ENCODE results near the gene MEGF9.

MEGF9 gene

GRCh38 chr9:120702075-120702474 lies 12.2 kb downstream of the MEGF9 start:
- DNase-seq (ENCODE audit: low spot score), result no peak

DNA sequence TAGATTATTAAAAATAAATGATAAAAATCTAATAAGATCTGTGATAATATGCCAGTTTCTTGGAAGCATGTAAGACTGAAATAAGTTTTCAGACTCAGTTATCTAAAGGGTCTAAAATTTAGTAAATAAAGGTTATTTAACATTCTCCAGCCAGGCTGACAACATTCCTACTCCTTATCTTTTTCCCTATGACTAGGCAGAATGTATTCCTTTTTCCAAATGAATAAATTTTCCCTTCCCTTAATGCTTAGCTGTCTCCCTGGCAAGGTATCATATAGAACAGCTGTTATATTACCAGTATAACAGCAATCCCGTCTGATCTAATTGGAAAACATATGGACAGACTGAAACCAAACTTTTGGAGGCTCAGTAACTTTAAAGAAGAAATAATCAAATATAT lies 13.0 kb downstream of the MEGF9 start:
- DNase-seq (ENCODE audit: low spot score), result no peak

DNA sequence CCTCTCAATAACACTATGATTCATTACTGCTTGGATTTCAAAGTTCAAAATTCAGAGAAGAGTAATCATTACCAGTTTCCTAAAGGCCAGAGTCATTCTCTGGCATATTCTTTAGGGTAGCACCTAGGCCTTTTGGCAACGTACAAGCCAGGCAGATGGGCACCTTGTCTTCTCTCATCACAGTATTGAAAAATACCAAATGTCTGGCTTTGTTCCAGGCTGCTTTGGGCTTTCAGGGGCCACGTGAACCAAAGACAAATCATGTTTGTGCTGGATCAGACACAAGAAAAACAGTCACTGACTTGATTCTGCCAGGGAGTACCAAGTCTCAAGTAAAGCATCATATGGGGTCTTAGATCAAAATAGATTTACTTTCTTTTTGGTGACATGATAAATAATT lies 15.5 kb downstream of the MEGF9 start:
- no peak for DNase-seq (ENCODE audit: low spot score)

- no peak for DNase-seq (ENCODE audit: low spot score)
These were observed 16.8 kb downstream of the MEGF9 start for GRCh38 chr9:120697448-120697847.

- no peak for DNase-seq (ENCODE audit: low spot score)
These were observed 17.6 kb downstream of the MEGF9 start for GRCh38 chr9:120696551-120697230.

GRCh38 chr9:120694559-120694958 lies 19.7 kb downstream of the MEGF9 start:
- DNase-seq (ENCODE audit: low spot score), result no peak

DNA sequence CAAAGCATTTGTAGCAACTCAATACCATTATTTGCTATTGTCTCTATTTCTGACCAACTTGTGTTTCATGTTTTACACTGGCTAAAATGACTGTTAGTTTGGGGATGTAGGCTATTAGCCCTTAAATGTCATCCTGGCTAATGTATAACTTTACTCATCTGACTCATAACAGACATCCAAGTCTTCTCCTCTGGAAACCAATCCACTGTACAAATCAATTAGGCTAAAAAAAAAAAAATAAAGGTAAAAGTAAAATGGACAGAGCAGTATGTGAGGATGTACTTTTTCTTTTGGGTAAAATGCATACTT lies 20.6 kb downstream of the MEGF9 start:
- no peak for DNase-seq (ENCODE audit: low spot score)

DNA sequence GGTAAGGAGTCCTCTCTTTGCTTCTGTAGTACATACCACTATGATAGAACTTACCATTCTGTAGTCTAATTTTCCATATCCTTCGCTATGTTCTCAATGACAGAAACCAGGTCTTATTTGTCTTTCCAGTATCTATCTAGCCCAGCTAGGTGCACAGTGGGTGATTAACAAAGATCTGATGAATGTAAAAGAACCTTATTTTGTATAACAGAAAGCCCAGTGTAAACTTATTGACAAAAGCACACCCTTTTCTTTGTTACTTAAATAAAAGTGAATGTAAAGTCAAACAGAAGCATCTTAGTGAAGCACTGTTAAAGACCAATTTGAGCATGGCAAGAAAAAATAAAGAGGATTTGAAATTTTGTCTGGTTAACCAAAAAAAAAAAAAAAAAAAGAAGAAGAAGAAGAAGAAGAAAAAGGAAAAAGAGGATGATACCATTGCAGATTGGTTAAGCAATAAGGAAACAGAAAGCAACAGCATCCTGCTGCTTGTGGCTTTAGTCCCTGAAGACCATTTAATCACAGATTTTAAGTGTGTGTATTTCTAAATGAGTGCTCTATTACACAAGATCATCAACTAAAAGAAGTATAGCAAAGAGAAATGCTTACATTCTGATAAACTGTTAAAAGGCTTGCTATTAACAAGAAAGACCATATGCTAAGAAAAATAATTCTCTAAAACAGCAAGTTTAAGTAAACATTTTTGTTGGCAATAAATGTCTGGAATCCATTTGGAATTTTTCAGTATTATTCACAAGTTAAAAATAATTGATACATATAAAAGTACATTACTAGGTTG lies 21.2 kb downstream of the MEGF9 start:
- no peak for DNase-seq (ENCODE audit: low spot score)

- no peak for DNase-seq (ENCODE audit: low spot score)
These were observed 23.9 kb downstream of the MEGF9 start for GRCh38 chr9:120690372-120690771.

GRCh38 chr9:120689860-120690259 lies 24.4 kb downstream of the MEGF9 start:
- no peak for DNase-seq (ENCODE audit: low spot score)

GRCh38 chr9:120688758-120689157 lies 25.5 kb downstream of the MEGF9 start:
- DNase-seq (ENCODE audit: low spot score), result no peak

DNA sequence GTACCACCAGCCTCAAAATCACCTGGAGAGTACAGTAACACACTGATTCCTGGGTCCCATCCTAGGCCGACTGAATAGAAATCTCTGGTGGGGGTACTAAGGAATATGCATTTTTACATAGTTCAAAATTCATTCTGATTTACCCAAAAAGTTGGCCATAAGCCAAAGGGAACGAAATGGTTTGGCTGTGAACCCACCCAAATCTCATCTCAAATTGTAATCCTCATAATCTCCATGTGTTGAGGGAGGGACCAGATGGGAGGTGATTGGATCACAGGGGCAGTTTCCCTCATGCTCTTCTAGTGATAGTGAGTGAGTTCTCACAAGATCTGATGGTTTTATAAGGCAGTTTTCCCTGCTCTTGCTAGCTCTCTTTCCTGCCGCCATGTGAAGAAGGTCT lies 31.1 kb downstream of the MEGF9 start:
- no peak for DNase-seq (ENCODE audit: low spot score)

- DNase-seq (ENCODE audit: low spot score), result no peak
These were observed 33.1 kb downstream of the MEGF9 start for GRCh38 chr9:120681121-120681520.

DNA sequence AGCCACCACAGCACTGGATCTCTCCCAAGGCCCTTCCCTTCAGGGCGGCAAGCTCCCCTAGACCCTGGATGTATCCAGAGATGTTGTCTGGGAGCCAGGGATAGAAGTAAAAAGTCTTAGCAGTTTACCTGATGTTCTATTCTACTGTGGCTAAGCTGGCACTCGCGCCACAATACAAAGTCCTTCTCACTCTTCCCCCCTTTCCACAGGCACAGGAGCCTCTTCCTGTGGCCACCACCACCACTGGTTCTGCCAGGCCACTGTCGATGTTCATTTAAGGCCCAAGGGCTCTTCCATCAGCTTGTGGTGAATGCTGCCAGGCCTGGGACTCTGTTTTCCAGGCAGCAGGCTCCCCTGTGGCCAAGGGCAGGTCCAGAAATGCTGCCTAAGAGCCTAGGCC lies 33.7 kb downstream of the MEGF9 start:
- no peak for DNase-seq (ENCODE audit: low spot score)

DNA sequence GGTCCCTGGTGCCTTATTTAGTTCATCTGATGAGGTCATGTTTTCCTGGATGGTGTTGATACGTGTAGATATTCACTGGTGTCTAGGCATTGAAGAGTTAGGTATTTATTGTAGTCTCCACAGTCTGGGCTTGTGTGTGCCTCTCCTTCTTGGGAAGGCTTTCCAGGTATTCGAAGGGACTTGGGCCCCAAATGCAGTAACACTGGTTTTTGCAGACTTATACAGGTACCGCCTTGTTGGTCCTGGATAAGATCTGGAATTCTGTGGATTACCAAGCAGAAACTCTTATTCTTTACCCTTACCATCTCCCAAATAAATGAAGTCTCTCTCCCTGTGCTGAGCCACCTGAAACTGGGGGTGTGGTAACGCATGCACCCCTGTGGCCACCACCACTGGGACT lies 34.1 kb downstream of the MEGF9 start:
- DNase-seq (ENCODE audit: low spot score), result no peak

DNA sequence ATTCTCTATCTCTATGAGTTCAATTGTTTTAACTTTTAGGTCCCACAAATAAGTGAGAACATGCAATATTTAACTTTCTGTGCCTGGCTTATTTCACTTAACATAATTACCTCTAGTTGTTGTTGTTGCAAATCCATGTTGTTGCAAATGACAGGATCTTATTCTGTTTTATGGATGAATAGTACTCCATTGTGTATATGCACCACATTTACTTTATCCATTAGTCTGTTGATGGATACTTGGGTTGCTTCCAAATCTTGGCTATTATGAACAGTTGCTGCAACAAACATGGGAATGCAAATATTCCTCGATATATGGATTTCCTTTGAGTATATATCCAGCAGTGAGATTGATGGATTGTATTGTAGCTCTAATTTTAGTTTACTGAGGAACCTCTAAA lies 36.3 kb downstream of the MEGF9 start:
- no peak for DNase-seq (ENCODE audit: low spot score)

GRCh38 chr9:120676767-120677402 lies 37.4 kb downstream of the MEGF9 start:
- DNase-seq (ENCODE audit: low spot score), result no peak

DNA sequence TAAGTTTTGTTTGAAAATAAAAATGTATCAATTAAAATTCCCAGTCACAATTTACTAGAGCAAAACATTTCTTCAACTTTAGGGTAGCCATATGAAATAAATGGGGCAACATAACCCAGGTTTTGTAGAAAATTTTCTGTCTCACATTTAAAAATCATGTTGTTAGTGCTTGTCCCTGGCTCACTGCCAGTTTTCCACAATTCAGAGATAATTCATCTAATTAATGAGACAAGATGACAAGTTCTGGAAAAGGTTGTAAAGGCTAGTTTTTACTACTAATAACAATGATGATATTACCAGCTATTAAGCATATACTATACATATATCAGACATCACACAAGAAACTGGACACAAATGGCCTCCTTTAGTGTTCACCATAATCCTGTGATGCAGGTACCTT lies 45.9 kb downstream of the MEGF9 start:
- DNase-seq (ENCODE audit: low spot score), result no peak

DNA sequence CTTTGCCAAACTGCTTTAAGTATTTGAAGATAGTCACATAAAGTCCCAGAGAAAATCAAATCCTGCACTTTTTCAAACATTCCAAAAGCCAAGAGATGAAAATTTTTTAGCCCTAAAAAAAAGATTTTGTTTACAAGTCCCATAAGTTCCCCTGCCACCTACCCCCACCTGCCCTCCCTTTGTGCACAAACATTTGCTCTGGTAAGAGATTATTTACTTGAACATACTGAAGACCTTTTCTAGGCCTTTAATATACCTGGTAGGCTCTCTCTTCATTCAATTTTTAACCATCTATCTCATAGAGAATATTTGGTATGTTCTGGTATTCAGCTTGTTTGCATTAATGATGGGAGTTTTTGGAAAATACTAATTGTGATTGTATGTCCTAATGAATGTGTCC lies 50.3 kb downstream of the MEGF9 start:
- no peak for DNase-seq (ENCODE audit: low spot score)

DNA sequence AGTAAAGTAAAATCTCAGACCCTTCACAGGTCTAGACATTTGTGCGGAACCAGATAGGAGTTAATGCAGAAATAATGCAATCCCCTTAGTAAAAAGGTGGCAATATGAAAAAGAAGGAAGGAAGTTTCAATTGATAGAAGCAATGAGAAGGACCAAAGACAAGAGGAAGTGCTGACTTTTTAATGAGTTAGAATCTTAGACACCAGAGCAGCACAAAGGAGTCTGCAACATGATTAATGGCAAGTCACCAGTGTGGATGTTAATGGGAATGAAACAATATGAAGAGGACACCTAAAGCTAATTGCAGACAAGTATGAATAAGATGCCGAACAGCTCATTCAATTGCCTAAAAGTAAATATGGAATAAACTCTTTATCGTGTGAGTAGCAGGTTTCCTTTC lies 50.9 kb downstream of the MEGF9 start:
- DNase-seq (ENCODE audit: low spot score), result no peak

- DNase-seq (ENCODE audit: low spot score), result no peak
These were observed 51.8 kb downstream of the MEGF9 start for GRCh38 chr9:120662513-120662912.

GRCh38 chr9:120659676-120660075 lies 54.6 kb downstream of the MEGF9 start:
- no peak for DNase-seq (ENCODE audit: low spot score)

GRCh38 chr9:120659209-120659608 lies 55.1 kb downstream of the MEGF9 start:
- no peak for DNase-seq (ENCODE audit: low spot score)

All from ecto neural progenitor cell (in vitro differentiated cells).